ENCODE measurements around the gene OLFM1.

The OLFM1 gene

GRCh38 chr9:135090547-135090946, 3.1 kb downstream of the OLFM1 start:
- H3K4me3 ChIP-seq (ENCODE audit: low read length): no peak overlapping the region
- peaks cover 13% of the 10 kb centered on the region; the same call in 1 of the 2 replicates for H3K27me3 ChIP-seq (ENCODE audit: low read depth, low read length)
- no peak overlapping the region for H2AFZ ChIP-seq (ENCODE audit: low read depth, low read length)
- no peak overlapping the region for H3K4me2 ChIP-seq (ENCODE audit: low read length)
- TF ChIP-seq, protein P1, sequence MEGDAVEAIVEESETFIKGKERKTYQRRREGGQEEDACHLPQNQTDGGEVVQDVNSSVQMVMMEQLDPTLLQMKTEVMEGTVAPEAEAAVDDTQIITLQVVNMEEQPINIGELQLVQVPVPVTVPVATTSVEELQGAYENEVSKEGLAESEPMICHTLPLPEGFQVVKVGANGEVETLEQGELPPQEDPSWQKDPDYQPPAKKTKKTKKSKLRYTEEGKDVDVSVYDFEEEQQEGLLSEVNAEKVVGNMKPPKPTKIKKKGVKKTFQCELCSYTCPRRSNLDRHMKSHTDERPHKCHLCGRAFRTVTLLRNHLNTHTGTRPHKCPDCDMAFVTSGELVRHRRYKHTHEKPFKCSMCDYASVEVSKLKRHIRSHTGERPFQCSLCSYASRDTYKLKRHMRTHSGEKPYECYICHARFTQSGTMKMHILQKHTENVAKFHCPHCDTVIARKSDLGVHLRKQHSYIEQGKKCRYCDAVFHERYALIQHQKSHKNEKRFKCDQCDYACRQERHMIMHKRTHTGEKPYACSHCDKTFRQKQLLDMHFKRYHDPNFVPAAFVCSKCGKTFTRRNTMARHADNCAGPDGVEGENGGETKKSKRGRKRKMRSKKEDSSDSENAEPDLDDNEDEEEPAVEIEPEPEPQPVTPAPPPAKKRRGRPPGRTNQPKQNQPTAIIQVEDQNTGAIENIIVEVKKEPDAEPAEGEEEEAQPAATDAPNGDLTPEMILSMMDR (IDR thresholded peaks at IDR 0.05; ENCODE audit: low read depth, low read length): no peak
- H3K9ac ChIP-seq (ENCODE audit: low read length): no peak overlapping the region
- no peaks in the 10 kb centered on the region for H3K36me3 ChIP-seq (replicated peaks; ENCODE audit: low read depth, low read length)
- no peaks in the 10 kb centered on the region for H3K4me1 ChIP-seq (ENCODE audit: low read length)
- H3K79me2 ChIP-seq (ENCODE audit: low read length): no peaks in the 10 kb centered on the region
- no peak overlapping the region for H3K27ac ChIP-seq (ENCODE audit: low read length)
- H4K20me1 ChIP-seq (ENCODE audit: insufficient read depth, low read length): no peaks in the 10 kb centered on the region
- no peaks in the 10 kb centered on the region for H3K9me3 ChIP-seq (ENCODE audit: insufficient read depth, low read length)

- Histone ChIP-seq H3K36me3 (replicated peaks; ENCODE audit: low read depth, low read length) (no peaks in the 10 kb centered on the region), H3K4me3 (ENCODE audit: low read length) (no peak overlapping the region), H4K20me1 (ENCODE audit: insufficient read depth, low read length) (no peaks in the 10 kb centered on the region), H3K4me1 (ENCODE audit: low read length) (no peaks in the 10 kb centered on the region), H3K27ac (ENCODE audit: low read length) (no peak overlapping the region), H3K9ac (ENCODE audit: low read length) (no peak overlapping the region), H3K79me2 (ENCODE audit: low read length) (no peaks in the 10 kb centered on the region), H3K4me2 (ENCODE audit: low read length) (no peak overlapping the region), H3K27me3 (ENCODE audit: low read depth, low read length) (peaks cover 13% of the 10 kb centered on the region; the same call in 1 of the 2 replicates), H3K9me3 (ENCODE audit: insufficient read depth, low read length) (no peaks in the 10 kb centered on the region), H2AFZ (ENCODE audit: low read depth, low read length) (no peak overlapping the region)
- no peak for TF ChIP-seq EZH2phosphoT487 (IDR thresholded peaks at IDR 0.05; ENCODE audit: low read depth)
- TF ChIP-seq, protein P1 (IDR thresholded peaks at IDR 0.05; ENCODE audit: low read depth, low read length): no peak
These were observed 4.1 kb downstream of the OLFM1 start for GRCh38 chr9:135091545-135091944.

GRCh38 chr9:135093111-135093510, 5.6 kb downstream of the OLFM1 start:
- no peak overlapping the region for H3K4me3 ChIP-seq (ENCODE audit: low read length)
- H3K36me3 ChIP-seq (replicated peaks; ENCODE audit: low read depth, low read length): no peaks in the 10 kb centered on the region
- H2AFZ ChIP-seq (ENCODE audit: low read depth, low read length): no peak overlapping the region
- no peaks in the 10 kb centered on the region for H3K4me1 ChIP-seq (ENCODE audit: low read length)
- H3K27me3 ChIP-seq (ENCODE audit: low read depth, low read length): peaks cover 17% of the 10 kb centered on the region; the same call in 1 of the 2 replicates
- H3K27ac ChIP-seq (ENCODE audit: low read length): no peak overlapping the region
- H3K79me2 ChIP-seq (ENCODE audit: low read length): no peaks in the 10 kb centered on the region
- no peak overlapping the region for H3K9ac ChIP-seq (ENCODE audit: low read length)
- no peak overlapping the region for H3K4me2 ChIP-seq (ENCODE audit: low read length)
- TF ChIP-seq EZH2phosphoT487 (IDR thresholded peaks at IDR 0.05; ENCODE audit: low read depth): no peak
- TF ChIP-seq, protein P1 (IDR thresholded peaks at IDR 0.05; ENCODE audit: low read depth, low read length): no peak
- no peaks in the 10 kb centered on the region for H3K9me3 ChIP-seq (ENCODE audit: insufficient read depth, low read length)
- H4K20me1 ChIP-seq (ENCODE audit: insufficient read depth, low read length): no peaks in the 10 kb centered on the region

DNA sequence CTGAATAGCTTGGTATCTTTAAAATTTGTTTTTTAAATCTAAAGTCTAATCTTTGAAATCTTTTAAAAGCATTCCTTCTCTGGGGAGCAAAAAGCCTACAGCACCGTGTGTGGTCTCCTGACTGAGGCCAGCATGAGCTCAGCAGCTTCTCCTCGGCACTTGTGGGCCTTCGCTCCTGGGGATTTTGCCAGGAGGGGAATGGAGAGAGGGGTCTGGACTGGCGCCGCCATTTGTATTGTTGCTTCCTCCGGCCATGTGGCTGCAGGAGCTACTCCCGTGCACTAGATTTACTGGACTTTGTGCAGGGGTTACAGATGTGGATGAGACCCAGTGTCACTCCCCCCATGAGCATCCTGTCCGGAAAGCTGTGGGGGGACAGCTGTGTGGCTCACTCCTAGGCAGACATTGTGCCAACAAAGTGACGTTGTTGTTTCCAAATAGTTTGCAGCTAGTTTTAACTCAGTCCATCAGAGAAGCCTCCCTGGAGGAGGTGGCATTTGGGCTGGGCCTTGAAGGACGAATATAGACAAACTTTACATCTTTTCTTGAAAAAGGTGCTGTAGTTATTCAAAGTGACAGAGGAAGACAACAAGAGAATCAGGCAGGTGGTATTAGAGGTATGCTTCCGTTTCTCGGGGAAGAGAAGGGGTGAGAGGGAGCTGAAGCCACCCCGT, 6.6 kb downstream of the OLFM1 start:
- Histone ChIP-seq H3K27ac (ENCODE audit: low read length) (no peak overlapping the region), H3K36me3 (replicated peaks; ENCODE audit: low read depth, low read length) (no peaks in the 10 kb centered on the region), H3K79me2 (ENCODE audit: low read length) (no peaks in the 10 kb centered on the region), H3K9ac (ENCODE audit: low read length) (no peak overlapping the region), H3K27me3 (ENCODE audit: low read depth, low read length) (peaks cover 19% of the 10 kb centered on the region; the same call in 1 of the 2 replicates), H3K4me2 (ENCODE audit: low read length) (no peak overlapping the region), H3K4me3 (ENCODE audit: low read length) (no peak overlapping the region), H2AFZ (ENCODE audit: low read depth, low read length) (no peak overlapping the region), H3K9me3 (ENCODE audit: insufficient read depth, low read length) (no peaks in the 10 kb centered on the region), H4K20me1 (ENCODE audit: insufficient read depth, low read length) (no peaks in the 10 kb centered on the region), H3K4me1 (ENCODE audit: low read length) (no peaks in the 10 kb centered on the region)
- TF ChIP-seq, protein P1 (IDR thresholded peaks at IDR 0.05; ENCODE audit: low read depth, low read length): no peak
- no peak for TF ChIP-seq EZH2phosphoT487 (IDR thresholded peaks at IDR 0.05; ENCODE audit: low read depth)
